Ovary (tissue), 9 donors: ENCODE data around the gene DMRTB1. TPM values are rescaled to one million over a fixed set of nuclear protein-coding genes. Genes with fewer than 3 reads are reported as not detected.

Experiments
- DNase-seq, 5 donors: peaks; one replicate each; pipeline ENCODE4 v3.0.0-alpha.2; 2019 to 2020
- H3K27ac ChIP-seq, 2 donors: fragments of 200-600 bp; one replicate each; pipeline versions ENCODE4 v1.5.1 to v1.8.0; 2019 to 2022
- H3K27me3 ChIP-seq: fragments of 200-600 bp; one replicate; pipeline ENCODE4 v1.8.0; 2022
- H3K36me3 ChIP-seq: fragments of 200-600 bp; sonication (generic); one replicate; pipeline ENCODE4 v1.5.1; 2019
- H3K4me1 ChIP-seq: one replicate; pipeline ENCODE4 v1.8.1; 2013; ENCODE audit warnings: mild to moderate bottlenecking, moderate library complexity; ENCODE audit not compliant: insufficient read depth
- H3K4me3 ChIP-seq: fragments of 200-600 bp; sonication (generic); one replicate; pipeline ENCODE4 v1.5.1; 2017
- H3K9me3 ChIP-seq, 2 donors: fragments of 200-600 bp in 1 of 2; sonication (generic) in 1 of 2; one replicate each; pipeline versions ENCODE4 v1.5.1 to v1.8.1; 2013 to 2019; ENCODE audit warnings: mild to moderate bottlenecking in 1 of 2, moderate library complexity in 1 of 2
- CTCF ChIP-seq, 3 donors: fragments of 450-650 bp in 2 of 3; fragments of 200-600 bp in 1 of 3; IDR thresholded peaks; one replicate each; pipeline versions ENCODE4 v1.5.1 to v1.8.0; 2016 to 2022; ENCODE audit warnings: antibody characterized with exemption in 3 of 3, mild to moderate bottlenecking in 1 of 3
- EP300 ChIP-seq: sonication (generic); formaldehyde crosslinking; IDR thresholded peaks from one replicate; pipeline ENCODE4 v1.6.1; 2017; ENCODE audit warnings: antibody characterized with exemption
- POLR2A ChIP-seq: fragments of 450-650 bp; IDR thresholded peaks from one replicate; pipeline ENCODE4 v1.6.1; 2017; ENCODE audit warnings: antibody characterized with exemption, mild to moderate bottlenecking, moderate library complexity
- WGBS, 3 donors: extraction: QIAGEN DNeasy Blood & Tissue Kit in 1 of 3; methylation state at CpG; one replicate each; pipeline versions ENCODE4 v1.1.5 to v1.1.7; 2013 to 2017; 5-methylcytosine and 5-hydroxymethylcytosine counted together
- intact Hi-C, 4 donors: fragments of 100-400 bp; cut with DNase I; formaldehyde crosslinking; loops; one replicate each; pipeline versions ENCODE4 v1.11.0 to v1.15.1; 2022 to 2023
- polyA plus RNA-seq, 2 donors: library from polyadenylated mRNA; stranded (reverse); fragments of 200-250 nt in 1 of 2; fragments of 350-450 nt in 1 of 2; fragmentation: Illumina TruSeq in 1 of 2; extraction: RNeasy Lipid Tissue Mini Kit (QIAGEN cat#74804) in 1 of 2; gene quantifications; one replicate each; pipeline ENCODE4 v1.2.3, GENCODE V29; 2013 to 2014
- total RNA-seq, 7 donors: library from RNA; depleted of rRNA in 2 of 7; stranded (reverse); fragments of >200 nt in 2 of 7; fragmentation: NEBNext Ultra II Directional in 3 of 7; extraction: Animal tissue kit (Norgen Biotek cat#: 25700) in 3 of 7; gene quantifications; one replicate each; pipeline versions ENCODE4 v1.1.0 to v1.2.4, GENCODE V29; 2016 to 2023
- donor health status: DM: no; HTN: no; CAD: no; lungs with moderate emphysema.
- donor health status: DM: no; HTN: no; CAD: no.
- donor health status: Bipolar disorder and iron deficiency.
- donor health status: DM: yes; HTN: yes; CAD: no.
- donor health status: DM: no; HTN: no; CAD: no.
- donor health status: DM: yes; HTN: yes; CAD: no.

Gene DMRTB1
- total and polyA plus RNA-seq, 9 donors = 0.06 TPM; not detected in 8

- no peak for TF ChIP-seq POLR2A
- no peak for TF ChIP-seq EP300
- no peak for TF ChIP-seq CTCF (IDR thresholded peaks at IDR 0.05)
- no peaks in the 10 kb centered on the region for H3K27me3 ChIP-seq
- intact Hi-C loops = no loop called here
- H3K27ac ChIP-seq = no peak overlapping the region
- no peaks in the 10 kb centered on the region for H3K4me1 ChIP-seq
- no peaks in the 10 kb centered on the region for H3K9me3 ChIP-seq
- 94 to 97% (median 94%) methylated on average over 7 of the region's 7 CpGs for WGBS, 3 donors
- H3K36me3 ChIP-seq = no peaks in the 10 kb centered on the region
- no peak for DNase-seq
- H3K4me3 ChIP-seq = no peak overlapping the region
Measured at GRCh38 chr1:53513846-53514245, 54.6 kb downstream of the DMRTB1 start.

- Histone ChIP-seq H3K9me3 (no peaks in the 10 kb centered on the region), H3K27me3 (no peaks in the 10 kb centered on the region), H3K4me3 (no peak overlapping the region), H3K36me3 (no peaks in the 10 kb centered on the region), H3K4me1 (peaks cover 2% of the 10 kb centered on the region), H3K27ac (no peak overlapping the region)
- TF ChIP-seq POLR2A (no peak), CTCF (IDR thresholded peaks at IDR 0.05) (no peak), EP300 (no peak)
- no peak for DNase-seq
- WGBS, 3 donors = 78 to 88% (median 81%) methylated on average over 10 of the region's 10 CpGs
- intact Hi-C loops = no loop called here
Measured at GRCh38 chr1:53514436-53514835, 55.2 kb downstream of the DMRTB1 start.

- Histone ChIP-seq H3K4me3 (no peak overlapping the region), H3K36me3 (no peaks in the 10 kb centered on the region), H3K9me3 (no peaks in the 10 kb centered on the region), H3K4me1 (peaks cover 4% of the 10 kb centered on the region), H3K27me3 (no peaks in the 10 kb centered on the region), H3K27ac (no peak overlapping the region)
- TF ChIP-seq CTCF (IDR thresholded peaks at IDR 0.05) = no peak
- no peak for TF ChIP-seq POLR2A
- no peak for TF ChIP-seq EP300
- WGBS, 3 donors = 93 to 97% (median 94%) methylated on average over 7 of the region's 7 CpGs
- DNase-seq = no peak
- intact Hi-C loops = no loop called here
Measured at GRCh38 chr1:53516181-53516580, 57.0 kb downstream of the DMRTB1 start.

Other genes with a start within 250 kb of the DMRTB1 start
- 10 to 100 TPM; 48.4 to 81.4 (median 67.3) TPM for gene CZIB, start 238.8 kb upstream of the DMRTB1 start, total RNA-seq
- 100 to 1,000 TPM in 1 of 2 donors, 10 to 100 TPM in 1; 97.2 to 108 TPM for gene CZIB, start 238.8 kb upstream of the DMRTB1 start, polyA plus RNA-seq
- gene MAGOH, start 220.9 kb upstream of the DMRTB1 start, total RNA-seq = 10 to 100 TPM; 25.4 to 43.3 (median 35.3) TPM
- gene MAGOH, start 220.9 kb upstream of the DMRTB1 start, polyA plus RNA-seq = 10 to 100 TPM; 71.9 to 73.2 TPM
- 10 to 100 TPM in 1 of 7 donors, 1 to 10 TPM in 6; 1.2 to 10.6 (median 2.2) TPM for gene LRP8, start 131.3 kb upstream of the DMRTB1 start, total RNA-seq
- gene LRP8, start 131.3 kb upstream of the DMRTB1 start, polyA plus RNA-seq = 1 to 10 TPM; 1.5 to 8.9 TPM